ENCODE data around the gene UGDH.
"Not testable (repeated sequence)": the region's sequence is repeated elsewhere in the genome, so short reads cannot be mapped to it uniquely, and the experiment has no call there.

Gene UGDH

DNA sequence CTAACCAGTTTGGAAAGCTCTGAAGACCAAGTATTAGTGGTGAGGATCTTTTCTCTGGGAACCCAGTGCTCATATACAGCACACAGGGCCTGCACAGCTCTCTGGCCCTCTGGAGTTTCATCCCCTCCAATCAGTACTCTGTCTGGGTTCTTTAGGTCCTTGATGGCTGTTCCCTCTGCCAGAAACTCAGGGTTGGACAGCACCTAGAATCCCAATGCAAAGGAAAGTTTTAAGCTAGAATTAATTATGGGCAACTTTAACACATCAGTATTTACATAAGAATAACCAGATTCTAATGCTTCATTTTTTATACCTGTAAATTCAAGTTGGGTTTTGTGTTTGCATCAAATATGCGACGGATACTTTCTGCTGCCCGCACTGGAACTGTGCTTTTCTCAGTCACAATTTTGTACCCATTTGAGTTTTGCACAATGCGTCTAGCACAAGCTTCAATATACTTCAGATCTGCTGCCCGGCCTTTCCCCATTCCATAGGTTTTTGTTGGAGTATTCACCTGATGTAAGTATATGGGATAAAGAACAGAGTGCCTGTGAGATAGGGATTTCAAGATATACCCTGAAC is 16.8 kb downstream of the UGDH start:
- no peaks in the 10 kb centered on the region for H3F3A ChIP-seq (ENCODE audit: insufficient read depth)
- TF ChIP-seq, protein P1, sequence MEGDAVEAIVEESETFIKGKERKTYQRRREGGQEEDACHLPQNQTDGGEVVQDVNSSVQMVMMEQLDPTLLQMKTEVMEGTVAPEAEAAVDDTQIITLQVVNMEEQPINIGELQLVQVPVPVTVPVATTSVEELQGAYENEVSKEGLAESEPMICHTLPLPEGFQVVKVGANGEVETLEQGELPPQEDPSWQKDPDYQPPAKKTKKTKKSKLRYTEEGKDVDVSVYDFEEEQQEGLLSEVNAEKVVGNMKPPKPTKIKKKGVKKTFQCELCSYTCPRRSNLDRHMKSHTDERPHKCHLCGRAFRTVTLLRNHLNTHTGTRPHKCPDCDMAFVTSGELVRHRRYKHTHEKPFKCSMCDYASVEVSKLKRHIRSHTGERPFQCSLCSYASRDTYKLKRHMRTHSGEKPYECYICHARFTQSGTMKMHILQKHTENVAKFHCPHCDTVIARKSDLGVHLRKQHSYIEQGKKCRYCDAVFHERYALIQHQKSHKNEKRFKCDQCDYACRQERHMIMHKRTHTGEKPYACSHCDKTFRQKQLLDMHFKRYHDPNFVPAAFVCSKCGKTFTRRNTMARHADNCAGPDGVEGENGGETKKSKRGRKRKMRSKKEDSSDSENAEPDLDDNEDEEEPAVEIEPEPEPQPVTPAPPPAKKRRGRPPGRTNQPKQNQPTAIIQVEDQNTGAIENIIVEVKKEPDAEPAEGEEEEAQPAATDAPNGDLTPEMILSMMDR (IDR thresholded peaks at IDR 0.05; ENCODE audit: insufficient read depth, low read length, poor library complexity, severe bottlenecking): no peak
- no peak for TF ChIP-seq EZH2phosphoT487 (conservative IDR thresholded peaks at IDR 0.05; ENCODE audit: low read length)
- H2AFZ ChIP-seq (ENCODE audit: low read depth, low read length, severe bottlenecking): no peak overlapping the region
- no peak overlapping the region for H3K4me3 ChIP-seq (ENCODE audit: insufficient read depth, low read length, poor library complexity, severe bottlenecking)
- no peaks in the 10 kb centered on the region for H3K9me2 ChIP-seq (replicated peaks; ENCODE audit: insufficient read depth, low read length)
- no peaks in the 10 kb centered on the region for H3K27me3 ChIP-seq (ENCODE audit: low read length)
- no peak overlapping the region for H3K9ac ChIP-seq (ENCODE audit: low read length)
- no peak overlapping the region for H3K4me2 ChIP-seq (ENCODE audit: low read depth, low read length, poor library complexity, severe bottlenecking)
- no peaks in the 10 kb centered on the region for H3K79me2 ChIP-seq (ENCODE audit: insufficient read depth, low read length)
- H3K36me3 ChIP-seq (ENCODE audit: low read length): no peaks in the 10 kb centered on the region
- no peak overlapping the region for H3K27ac ChIP-seq (ENCODE audit: low read depth, low read length)
- H3K9me3 ChIP-seq (ENCODE audit: insufficient read depth, low read length): no peaks in the 10 kb centered on the region
- H4K20me1 ChIP-seq (ENCODE audit: low read depth, low read length): no peaks in the 10 kb centered on the region

DNA sequence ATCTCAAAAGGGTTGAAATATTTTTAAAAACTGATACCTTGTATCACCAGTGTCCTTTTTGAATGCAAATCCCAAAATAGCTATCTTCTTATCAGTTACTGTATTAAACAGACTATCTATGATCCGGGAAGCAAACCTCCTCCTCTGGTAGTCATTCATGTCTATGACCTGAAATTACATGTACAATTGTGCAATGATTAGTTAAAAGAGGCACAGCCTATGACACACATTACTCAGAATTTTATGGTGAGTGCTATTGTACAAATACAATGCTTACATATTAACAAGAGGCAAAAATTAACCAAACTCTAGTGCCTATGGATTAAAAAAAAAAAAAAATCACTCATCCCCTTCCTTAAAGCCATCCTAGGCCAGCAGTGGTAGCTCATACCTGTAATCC is 21.7 kb downstream of the UGDH start:
- Histone ChIP-seq H3K4me2 (ENCODE audit: low read depth, low read length, poor library complexity, severe bottlenecking) (no peak overlapping the region), H3K9me2 (replicated peaks; ENCODE audit: insufficient read depth, low read length) (no peaks in the 10 kb centered on the region), H3K79me2 (ENCODE audit: insufficient read depth, low read length) (no peaks in the 10 kb centered on the region), H3K27me3 (ENCODE audit: low read length) (no peaks in the 10 kb centered on the region), H3K36me3 (ENCODE audit: low read length) (no peaks in the 10 kb centered on the region), H4K20me1 (ENCODE audit: low read depth, low read length) (no peaks in the 10 kb centered on the region), H2AFZ (ENCODE audit: low read depth, low read length, severe bottlenecking) (no peak overlapping the region), H3K27ac (ENCODE audit: low read depth, low read length) (no peak overlapping the region), H3K4me3 (ENCODE audit: insufficient read depth, low read length, poor library complexity, severe bottlenecking) (no peak overlapping the region), H3K9ac (ENCODE audit: low read length) (no peak overlapping the region), H3K9me3 (ENCODE audit: insufficient read depth, low read length) (no peaks in the 10 kb centered on the region), H3F3A (ENCODE audit: insufficient read depth) (no peaks in the 10 kb centered on the region)
- TF ChIP-seq, protein P1 (IDR thresholded peaks at IDR 0.05; ENCODE audit: insufficient read depth, low read length, poor library complexity, severe bottlenecking): no peak
- no peak for TF ChIP-seq EZH2phosphoT487 (conservative IDR thresholded peaks at IDR 0.05; ENCODE audit: low read length)

DNA sequence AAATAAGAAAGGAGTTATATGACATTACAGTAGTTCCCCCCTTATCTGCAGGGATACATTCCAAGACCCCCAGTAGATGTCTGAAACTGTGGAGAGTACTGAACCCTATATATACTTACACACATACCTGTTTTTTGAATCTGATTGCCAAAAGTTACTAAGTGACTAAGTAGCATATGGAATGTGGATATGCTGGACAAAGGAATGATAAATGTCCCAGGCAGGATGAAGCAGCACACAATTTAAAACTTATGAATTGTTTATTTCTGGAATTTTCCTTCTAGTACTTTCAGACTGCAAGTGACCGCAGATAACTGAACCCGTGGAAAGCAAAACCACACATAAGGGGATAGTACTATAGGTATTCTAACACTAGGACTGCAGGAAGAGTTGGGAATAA is 22.7 kb downstream of the UGDH start:
- no peaks in the 10 kb centered on the region for H3K79me2 ChIP-seq (ENCODE audit: insufficient read depth, low read length)
- H3F3A ChIP-seq (ENCODE audit: insufficient read depth): no peaks in the 10 kb centered on the region
- no peaks in the 10 kb centered on the region for H3K27me3 ChIP-seq (ENCODE audit: low read length)
- no peak overlapping the region for H3K27ac ChIP-seq (ENCODE audit: low read depth, low read length)
- no peaks in the 10 kb centered on the region for H3K36me3 ChIP-seq (ENCODE audit: low read length)
- no peaks in the 10 kb centered on the region for H3K9me2 ChIP-seq (replicated peaks; ENCODE audit: insufficient read depth, low read length)
- no peaks in the 10 kb centered on the region for H4K20me1 ChIP-seq (ENCODE audit: low read depth, low read length)
- H3K9ac ChIP-seq (ENCODE audit: low read length): no peak overlapping the region
- no peak overlapping the region for H3K4me3 ChIP-seq (ENCODE audit: insufficient read depth, low read length, poor library complexity, severe bottlenecking)
- TF ChIP-seq, protein P1 (IDR thresholded peaks at IDR 0.05; ENCODE audit: insufficient read depth, low read length, poor library complexity, severe bottlenecking): no peak
- TF ChIP-seq EZH2phosphoT487 (conservative IDR thresholded peaks at IDR 0.05; ENCODE audit: low read length): no peak
- H2AFZ ChIP-seq (ENCODE audit: low read depth, low read length, severe bottlenecking): no peak overlapping the region
- H3K9me3 ChIP-seq (ENCODE audit: insufficient read depth, low read length): no peaks in the 10 kb centered on the region
- H3K4me2 ChIP-seq (ENCODE audit: low read depth, low read length, poor library complexity, severe bottlenecking): no peak overlapping the region

DNA sequence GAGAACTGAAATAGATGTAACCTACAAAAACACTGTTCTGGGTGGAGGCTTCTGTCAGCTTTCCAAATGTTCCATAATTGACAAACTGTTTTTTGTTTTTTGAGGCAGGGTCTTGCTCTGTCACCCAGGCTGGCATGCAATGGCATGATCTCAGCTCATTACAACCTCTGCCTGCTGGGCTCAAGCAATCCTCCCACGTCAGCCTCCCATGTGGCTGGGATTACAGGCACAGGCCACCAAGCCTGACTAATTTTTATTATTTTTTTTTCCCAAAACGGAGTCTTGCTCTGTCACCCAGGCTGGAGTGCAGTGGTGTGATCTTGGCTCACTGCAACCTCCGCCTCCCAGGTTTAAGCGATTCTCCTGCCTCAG is 24.6 kb downstream of the UGDH start:
- H3K9me2 ChIP-seq (replicated peaks; ENCODE audit: insufficient read depth, low read length); H3K36me3 ChIP-seq (ENCODE audit: low read length); H3K79me2 ChIP-seq (ENCODE audit: insufficient read depth, low read length); H3K4me2 ChIP-seq (ENCODE audit: low read depth, low read length, poor library complexity, severe bottlenecking); H3K4me3 ChIP-seq (ENCODE audit: insufficient read depth, low read length, poor library complexity, severe bottlenecking); H3K9me3 ChIP-seq (ENCODE audit: insufficient read depth, low read length); H3K27me3 ChIP-seq (ENCODE audit: low read length); H3F3A ChIP-seq (ENCODE audit: insufficient read depth); H2AFZ ChIP-seq (ENCODE audit: low read depth, low read length, severe bottlenecking); H4K20me1 ChIP-seq (ENCODE audit: low read depth, low read length); H3K27ac ChIP-seq (ENCODE audit: low read depth, low read length); H3K9ac ChIP-seq (ENCODE audit: low read length): not testable (repeated sequence)

Measured in SU-DHL-6 (cell line).